ENCODE results near the gene CACNB4. TPM values are rescaled to one million over a fixed set of nuclear protein-coding genes. Genes with fewer than 3 reads are reported as not detected.

The CACNB4 gene
- polyA plus RNA-seq, 1 of the 3 experiments (the other 2 are of a cell fraction) = 0.18 TPM

GRCh38 chr2:151869291-151869690 lies 229.6 kb downstream of the CACNB4 start:
- Histone ChIP-seq H2AFZ (ENCODE audit: low read depth) (no peak overlapping the region), H3K27ac (ENCODE audit: low read depth in 2 of 2, low read length in 1 of 2) (no peak overlapping the region), H3K4me2 (no peak overlapping the region), H3F3A (replicated peaks; ENCODE audit: insufficient read depth) (no peaks in the 10 kb centered on the region), H3K9me2 (no peaks in the 10 kb centered on the region), H3K4me1 (ENCODE audit: control insufficient read depth in 1 of 2, insufficient read depth in 2 of 2, low read depth in 1 of 2, low read length in 1 of 2) (no peaks in the 10 kb centered on the region), H3K79me2 (ENCODE audit: insufficient read depth) (no peaks in the 10 kb centered on the region), H4K20me1 (ENCODE audit: insufficient read depth) (no peaks in the 10 kb centered on the region), H3K27me3 (ENCODE audit: insufficient read depth) (no peaks in the 10 kb centered on the region), H3K9me3 (no peaks in the 10 kb centered on the region), H3K36me3 (replicated peaks in 1 of 2; ENCODE audit: control insufficient read depth in 1 of 2, insufficient read depth in 2 of 2, low read length in 1 of 2) (no peaks in the 10 kb centered on the region), H3K9ac (no peak overlapping the region), H3K4me3 (ENCODE audit: low read depth in 2 of 2, low read length in 1 of 2) (no peak overlapping the region)
- ChIA-PET POLR2A (no interaction called here), CTCF (no interaction called here)
- TF ChIP-seq USF1 (IDR thresholded peaks at IDR 0.05; ENCODE audit: borderline replicate concordance, low read depth) (no peak), POLR2AphosphoS5 (IDR thresholded peaks at IDR 0.05; ENCODE audit: low read depth, low read length) (no peak), RFX5 (IDR thresholded peaks at IDR 0.05; ENCODE audit: low read length) (no peak), REST (IDR thresholded peaks at IDR 0.05; ENCODE audit: low read depth, low read length) (no peak), TEAD4 (IDR thresholded peaks at IDR 0.05; ENCODE audit: borderline replicate concordance, insufficient read depth) (no peak), MAX (IDR thresholded peaks at IDR 0.05; ENCODE audit: low read depth) (no peak), SIN3A (IDR thresholded peaks at IDR 0.05; ENCODE audit: borderline replicate concordance, low read depth, low read length) (no peak), ELF1 (IDR thresholded peaks at IDR 0.05) (no peak)
- no peak for DNase-seq
- WGBS (ENCODE audit: low lambda C conversion rate) = 62% methylated on average over 5 of the region's 5 CpGs

- Histone ChIP-seq H3K4me3 (ENCODE audit: low read depth in 2 of 2, low read length in 1 of 2) (no peak overlapping the region), H4K20me1 (ENCODE audit: insufficient read depth) (no peaks in the 10 kb centered on the region), H3K27ac (ENCODE audit: low read depth in 2 of 2, low read length in 1 of 2) (no peak overlapping the region), H3K36me3 (replicated peaks in 1 of 2; ENCODE audit: control insufficient read depth in 1 of 2, insufficient read depth in 2 of 2, low read length in 1 of 2) (no peaks in the 10 kb centered on the region), H3K9me2 (no peaks in the 10 kb centered on the region), H3K79me2 (ENCODE audit: insufficient read depth) (no peaks in the 10 kb centered on the region), H2AFZ (ENCODE audit: low read depth) (no peak overlapping the region), H3F3A (replicated peaks; ENCODE audit: insufficient read depth) (no peaks in the 10 kb centered on the region), H3K9me3 (no peaks in the 10 kb centered on the region), H3K4me1 (ENCODE audit: control insufficient read depth in 1 of 2, insufficient read depth in 2 of 2, low read depth in 1 of 2, low read length in 1 of 2) (no peaks in the 10 kb centered on the region), H3K27me3 (ENCODE audit: insufficient read depth) (no peaks in the 10 kb centered on the region), H3K4me2 (no peak overlapping the region), H3K9ac (no peak overlapping the region)
- ChIA-PET POLR2A (no interaction called here), CTCF (no interaction called here)
- no peak for DNase-seq
- WGBS (ENCODE audit: low lambda C conversion rate) = 74% methylated on average over 5 of the region's 5 CpGs
- TF ChIP-seq GABPA (IDR thresholded peaks at IDR 0.05; ENCODE audit: low read depth) = no peak
- no peak for TF ChIP-seq TEAD4 (IDR thresholded peaks at IDR 0.05; ENCODE audit: borderline replicate concordance, insufficient read depth)
- no peak for TF ChIP-seq USF2 (IDR thresholded peaks at IDR 0.05; ENCODE audit: borderline replicate concordance, low read depth, low read length)
- no peak for TF ChIP-seq RAD21 (IDR thresholded peaks at IDR 0.05; ENCODE audit: low read length)
- no peak for TF ChIP-seq YY1 (IDR thresholded peaks at IDR 0.05; ENCODE audit: low read depth)
- no peak for TF ChIP-seq SMC3 (IDR thresholded peaks at IDR 0.05; ENCODE audit: low read depth, low read length)
- no peak for TF ChIP-seq RCOR1 (IDR thresholded peaks at IDR 0.05; ENCODE audit: low read length)
- TF ChIP-seq FOXJ3 (CRISPR knock-in tag; IDR thresholded peaks at IDR 0.05) = no peak
- no peak for TF ChIP-seq MXI1 (IDR thresholded peaks at IDR 0.05; ENCODE audit: low read depth, low read length)
- TF ChIP-seq REST (IDR thresholded peaks at IDR 0.05; ENCODE audit: low read depth, low read length) = no peak
- no peak for TF ChIP-seq TCF12 (IDR thresholded peaks at IDR 0.05)
- no peak for TF ChIP-seq USF1 (IDR thresholded peaks at IDR 0.05; ENCODE audit: borderline replicate concordance, low read depth)
- TF ChIP-seq RXRA (IDR thresholded peaks at IDR 0.05; ENCODE audit: borderline replicate concordance, low read depth) = no peak
Measured at GRCh38 chr2:151862700-151863099, 236.1 kb downstream of the CACNB4 start.

Data from SK-N-SH (cell line).